Activated CD4-positive, alpha-beta T cell treated with anti-CD3 and anti-CD28 coated beads for 48 hours (primary cell): ENCODE measurements around the gene CHCHD3.

Experiments used
- DNase-seq: peaks from one replicate; pipeline ENCODE4 v3.0.0-alpha.2; 2020

The CHCHD3 gene

GRCh38 chr7:132800522-132800921 is 281.4 kb downstream of the CHCHD3 start:
- no peak for DNase-seq

GRCh38 chr7:132799081-132799413 is 282.8 kb downstream of the CHCHD3 start:
- no peak for DNase-seq

GRCh38 chr7:132797152-132797551 is 284.7 kb downstream of the CHCHD3 start:
- no peak for DNase-seq

- DNase-seq: no peak
These were observed 288.4 kb downstream of the CHCHD3 start for GRCh38 chr7:132793474-132793873.

GRCh38 chr7:132791036-132791435 is 290.9 kb downstream of the CHCHD3 start:
- DNase-seq: no peak

- no peak for DNase-seq
These were observed 291.8 kb downstream of the CHCHD3 start for GRCh38 chr7:132790104-132790503.

- DNase-seq: no peak
These were observed 292.6 kb downstream of the CHCHD3 start for GRCh38 chr7:132789281-132789680.

- DNase-seq: no peak
These were observed 296.0 kb downstream of the CHCHD3 start for GRCh38 chr7:132785870-132786269.

GRCh38 chr7:132784406-132784805 is 297.5 kb downstream of the CHCHD3 start:
- no peak for DNase-seq

GRCh38 chr7:132783824-132784223 is 298.1 kb downstream of the CHCHD3 start:
- DNase-seq: no peak

- DNase-seq: no peak
These were observed 298.9 kb downstream of the CHCHD3 start for GRCh38 chr7:132782777-132783640.

- DNase-seq: no peak
These were observed 301.1 kb downstream of the CHCHD3 start for GRCh38 chr7:132780822-132781221.

- DNase-seq: no peak
These were observed 302.7 kb downstream of the CHCHD3 start for GRCh38 chr7:132779164-132779563.

GRCh38 chr7:132778761-132779160 is 303.1 kb downstream of the CHCHD3 start:
- DNase-seq: no peak

GRCh38 chr7:132777956-132778355 is 303.9 kb downstream of the CHCHD3 start:
- no peak for DNase-seq

GRCh38 chr7:132777414-132777813 is 304.5 kb downstream of the CHCHD3 start:
- no peak for DNase-seq

GRCh38 chr7:132776048-132776620 is 305.8 kb downstream of the CHCHD3 start:
- no peak for DNase-seq

- no peak for DNase-seq
These were observed 308.3 kb downstream of the CHCHD3 start for GRCh38 chr7:132773527-132773956.

GRCh38 chr7:132771301-132771730 is 310.6 kb downstream of the CHCHD3 start:
- peak; percentile 30 for DNase-seq

- no peak for DNase-seq
These were observed 311.8 kb downstream of the CHCHD3 start for GRCh38 chr7:132770055-132770454.

GRCh38 chr7:132769280-132769679 is 312.6 kb downstream of the CHCHD3 start:
- DNase-seq: no peak

GRCh38 chr7:132768099-132768498 is 313.8 kb downstream of the CHCHD3 start:
- no peak for DNase-seq

- no peak for DNase-seq
These were observed 314.5 kb downstream of the CHCHD3 start for GRCh38 chr7:132767378-132767777.

- DNase-seq: no peak
These were observed 315.2 kb downstream of the CHCHD3 start for GRCh38 chr7:132766660-132767059.

- DNase-seq: no peak
These were observed 316.0 kb downstream of the CHCHD3 start for GRCh38 chr7:132765861-132766260.
